Heart left ventricle (tissue), 13 donors: ENCODE measurements around the gene S100A1.

Experiments
- CTCF ChIP-seq, 12 donors: fragments of 200-600 bp; sonication (generic) in 4 of 12; IDR thresholded peaks; one replicate each; pipeline versions ENCODE4 v1.5.0 to v1.8.0; 2018 to 2022; ENCODE audit warnings: antibody characterized with exemption in 12 of 12, mild to moderate bottlenecking in 5 of 12
- POLR2A ChIP-seq, 2 donors: fragments of 450-650 bp; IDR thresholded peaks; one replicate each; pipeline ENCODE4 v1.6.1; 2017; ENCODE audit warnings: antibody characterized with exemption in 2 of 2, mild to moderate bottlenecking in 2 of 2, moderate library complexity in 2 of 2
- donor health status: ischemic (EF 13 %, LVEDD 7.1; RV severe dilation, severe dysfunction).
- donor health status: DM: no; HTN: yes; CAD: no.
- donor health status: DM: no; HTN: no; CAD: no.
- donor health status: ischemic (EF 25% LVEDD 6.9; RV normal size, moderate dysfunction).
- donor health status: ischemic (EF 25% LVEDD 5.7; RV mildly dilated, moderate dysfunction).
- donor health status: ischemic (EF 35%, LVEDD 5.7; RV mildly dilated, moderate dysfunction).
- donor health status: nonischemic (EF 11% LVEDD 7.7; RV severe dilation, severe dysfunction).
- donor health status: DM: yes; HTN: yes; CAD: no.
- donor health status: PGD.
- donor health status: ischemic (EF 29% LVEDD 5.4; RV normal size, mild dysfunction).
- donor health status: nonischemic (EF 23%, LVEDD 6.1; RV moderate dilation, normal function).

GRCh38 chr1:153643816-153644215 lies 15.6 kb downstream of the S100A1 start:
- no peak for TF ChIP-seq POLR2A (IDR thresholded peaks at IDR 0.05)
- TF ChIP-seq CTCF (IDR thresholded peaks at IDR 0.05): no peak
